ENCODE results near the gene PM20D1.
A peak's percentile ranks its signal among the peaks of the same experiment; 100 is the strongest.
"Not testable (repeated sequence)": the region's sequence is repeated elsewhere in the genome, so short reads cannot be mapped to it uniquely, and the experiment has no call there.

The PM20D1 gene

DNA sequence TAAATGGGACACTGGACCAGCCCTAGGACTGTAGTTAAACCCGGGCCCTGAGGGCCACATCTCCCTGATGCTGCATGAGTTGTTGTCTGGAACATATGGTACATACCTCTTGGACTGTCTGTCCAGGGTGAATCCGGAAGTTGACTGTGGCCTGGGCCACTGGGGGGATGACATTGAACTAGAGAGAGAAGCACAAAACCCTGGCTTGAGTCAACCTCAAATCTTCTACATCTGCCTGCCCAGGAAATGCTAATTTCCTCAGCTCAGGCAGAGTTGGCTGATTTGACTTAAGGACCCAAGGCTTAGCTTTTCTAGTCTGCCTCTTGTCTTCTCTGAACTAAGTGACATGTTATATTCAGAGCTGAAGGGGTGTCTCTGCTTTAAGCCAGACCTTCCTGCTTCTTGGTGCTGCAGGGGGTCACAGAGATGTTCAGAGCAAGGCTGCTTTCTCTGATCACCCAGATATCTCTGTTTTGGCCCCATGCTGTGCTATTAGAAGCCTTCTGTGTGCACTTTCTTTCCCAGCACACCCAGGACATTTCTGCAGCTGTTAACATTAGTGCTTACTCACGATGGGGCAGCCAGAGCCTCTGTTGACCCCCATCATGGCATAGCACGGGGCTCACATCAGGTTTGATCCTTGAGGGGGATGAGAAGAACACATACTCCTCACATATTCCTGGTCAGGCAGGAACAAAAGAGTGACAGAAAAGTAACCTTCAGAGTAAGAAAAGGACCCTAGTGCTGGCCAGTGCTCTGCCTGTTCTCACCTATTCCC is 9.6 kb downstream of the PM20D1 start:
- DNase-seq, result no peak

DNA sequence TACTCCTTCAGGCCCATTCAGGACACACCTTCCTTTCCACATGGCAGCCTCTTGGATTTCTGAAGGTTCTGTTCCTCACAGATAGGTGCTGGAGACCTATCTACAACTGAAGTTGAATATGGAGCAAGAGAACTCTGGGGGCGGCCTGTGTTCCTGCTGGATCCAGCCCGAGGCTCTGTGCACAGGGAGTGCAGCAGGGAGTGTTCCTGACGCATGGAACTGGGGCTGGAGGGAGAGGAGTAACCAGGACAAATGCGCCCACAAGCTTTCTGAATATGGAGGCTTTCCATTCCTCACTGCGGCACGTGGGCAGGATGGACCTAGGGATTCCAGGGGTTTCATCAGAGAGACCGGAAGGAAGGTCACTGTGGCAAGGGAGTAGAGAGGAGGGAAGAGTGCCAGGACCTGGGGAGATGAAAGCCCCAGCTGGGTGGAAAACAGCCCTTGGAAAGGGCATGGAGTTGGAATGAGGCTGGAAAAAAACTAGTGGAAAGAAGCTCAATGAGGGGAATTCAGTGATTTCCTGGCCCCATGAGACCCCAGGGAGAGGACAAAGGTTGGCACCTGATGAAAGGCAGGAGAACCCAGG is 12.5 kb downstream of the PM20D1 start:
- no peak for DNase-seq

DNA sequence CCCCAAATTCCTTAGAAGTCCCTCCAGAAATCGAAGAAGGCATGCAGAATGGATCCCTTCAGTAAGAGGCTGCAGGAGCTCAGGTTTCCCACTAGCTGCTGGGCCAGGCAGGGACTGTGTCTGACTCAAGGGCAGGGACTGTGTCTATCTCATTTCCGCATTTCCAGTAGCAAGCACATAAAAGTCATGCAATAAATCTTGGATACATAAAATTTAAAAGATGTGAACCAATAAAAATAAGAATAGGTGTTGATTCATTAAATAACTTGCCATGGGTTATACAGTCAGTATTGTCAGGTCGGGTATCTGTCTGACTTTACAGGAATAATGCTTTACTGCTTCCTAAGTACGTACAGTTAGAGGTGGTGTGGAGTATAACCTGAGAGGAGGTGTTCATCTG is 15.2 kb downstream of the PM20D1 start:
- DNase-seq, result no peak

DNA sequence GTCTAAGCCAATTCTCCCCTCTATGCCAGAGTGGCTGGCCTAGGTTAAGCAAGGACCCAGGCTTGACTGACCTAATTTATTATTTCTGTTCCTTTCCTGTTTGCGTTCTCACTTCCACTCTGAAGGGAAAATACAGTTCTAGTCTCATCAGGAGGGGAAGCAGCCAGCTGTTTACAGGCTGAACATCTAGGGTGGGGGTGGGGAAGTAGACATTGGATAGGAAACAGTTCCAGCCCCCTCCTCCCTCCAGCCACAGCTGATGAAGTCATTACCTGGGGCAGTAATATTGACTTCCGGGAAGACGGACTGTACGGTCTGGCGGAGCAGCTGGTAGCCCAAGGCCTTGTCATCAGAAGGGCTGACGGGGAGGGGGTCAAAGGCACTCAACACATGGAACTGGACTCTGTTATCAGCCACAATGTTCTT is 17.6 kb downstream of the PM20D1 start:
- no peak for DNase-seq

DNA sequence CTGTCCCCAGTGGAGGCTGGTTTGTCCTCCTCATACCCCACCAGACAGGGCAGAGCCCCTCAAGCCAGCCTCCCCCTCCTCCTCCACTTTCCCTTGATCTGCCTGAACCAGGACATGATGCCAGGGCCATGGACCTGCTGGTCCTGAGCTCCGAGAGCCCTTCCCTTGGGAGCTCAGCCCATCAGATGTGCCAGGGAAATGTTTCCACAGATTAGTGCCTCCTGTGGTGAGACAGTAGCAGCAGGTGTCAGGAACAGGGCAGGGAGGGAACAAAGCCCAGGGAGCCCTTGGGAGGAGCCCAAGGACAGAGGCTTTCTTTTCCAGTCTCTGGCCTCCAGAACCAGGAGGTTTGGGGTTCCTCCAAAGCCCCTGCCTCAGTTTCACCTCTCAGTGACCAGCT is 22.3 kb downstream of the PM20D1 start:
- DNase-seq, result no peak

DNA sequence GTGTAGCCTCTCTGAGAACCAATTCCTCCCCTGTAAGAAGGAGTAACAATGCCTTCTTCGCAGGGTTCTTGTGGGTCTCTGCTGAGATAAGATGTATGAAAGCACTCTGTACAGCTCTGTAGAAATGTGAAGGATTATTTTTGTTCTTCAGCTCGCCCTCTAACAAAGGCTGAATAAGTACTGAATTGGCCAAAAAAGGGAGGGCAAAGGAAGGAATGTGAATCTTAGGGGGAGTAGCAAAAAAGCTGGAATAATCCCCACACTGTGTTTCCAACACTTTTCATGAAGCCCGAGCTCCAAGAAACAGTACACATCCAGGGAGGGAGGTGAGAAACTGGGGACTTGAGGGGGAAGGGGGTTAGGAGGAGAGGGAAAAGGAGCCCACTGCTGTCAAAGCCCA is 22.9 kb downstream of the PM20D1 start:
- no peak for DNase-seq

DNA sequence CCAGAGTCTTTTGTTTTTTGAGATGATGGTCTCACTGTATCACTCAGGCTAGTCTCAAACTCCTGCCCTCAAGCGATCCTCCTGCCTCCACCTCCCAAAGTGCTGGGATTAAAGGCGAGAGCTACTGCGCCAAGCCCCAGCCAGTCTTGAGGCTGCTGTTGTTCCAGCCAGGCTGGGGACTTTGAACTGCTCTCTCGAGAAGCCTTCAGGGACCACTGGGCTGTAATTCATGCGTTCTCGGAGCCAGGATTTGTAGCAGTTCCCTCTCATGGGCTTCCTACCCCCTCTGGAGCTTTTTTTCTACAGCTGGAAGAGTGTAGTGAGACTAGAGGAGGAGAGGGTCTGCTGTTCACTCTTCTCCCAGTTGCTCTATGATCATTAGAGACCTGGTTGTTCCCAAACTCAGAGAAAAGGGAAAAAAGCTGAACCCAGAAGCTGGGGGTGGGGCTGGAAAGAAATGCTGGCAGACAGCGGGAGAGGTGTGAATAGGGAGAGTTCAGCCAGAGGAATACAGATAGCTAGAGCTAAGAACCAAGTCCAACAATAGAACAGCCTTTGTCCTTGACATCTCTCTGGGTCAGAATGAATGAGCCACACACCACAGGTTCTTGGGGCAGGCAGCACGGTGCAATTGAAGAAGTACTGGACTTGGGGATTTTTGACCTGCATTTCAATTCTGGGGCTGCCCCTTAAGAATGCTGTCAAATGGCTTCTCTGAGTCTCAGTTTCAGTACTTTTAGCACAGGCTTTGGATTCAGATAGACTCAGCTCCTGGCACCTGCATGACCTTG is 23.7 kb downstream of the PM20D1 start:
- DNase-seq, result no peak

DNA sequence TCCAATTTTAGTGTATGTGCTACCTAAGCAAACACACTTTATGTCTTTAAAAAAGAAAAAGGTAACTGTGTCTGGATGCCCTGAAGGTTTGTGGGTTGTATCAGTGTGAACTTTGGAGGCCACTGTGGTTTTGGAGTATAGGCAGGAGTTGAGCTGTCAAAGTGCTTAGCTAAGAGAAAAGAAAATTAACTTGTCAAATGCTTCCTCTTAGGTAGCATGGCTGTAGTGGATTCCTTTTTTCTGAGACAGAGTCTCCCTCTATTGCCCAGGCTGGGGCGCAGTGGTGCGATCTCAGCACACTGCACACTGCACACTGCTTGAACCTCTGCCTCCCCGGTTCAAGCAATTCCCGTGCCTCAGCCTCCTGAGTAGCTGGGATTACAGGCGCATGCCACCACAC is 25.8 kb downstream of the PM20D1 start:
- DNase-seq, result no peak

DNA sequence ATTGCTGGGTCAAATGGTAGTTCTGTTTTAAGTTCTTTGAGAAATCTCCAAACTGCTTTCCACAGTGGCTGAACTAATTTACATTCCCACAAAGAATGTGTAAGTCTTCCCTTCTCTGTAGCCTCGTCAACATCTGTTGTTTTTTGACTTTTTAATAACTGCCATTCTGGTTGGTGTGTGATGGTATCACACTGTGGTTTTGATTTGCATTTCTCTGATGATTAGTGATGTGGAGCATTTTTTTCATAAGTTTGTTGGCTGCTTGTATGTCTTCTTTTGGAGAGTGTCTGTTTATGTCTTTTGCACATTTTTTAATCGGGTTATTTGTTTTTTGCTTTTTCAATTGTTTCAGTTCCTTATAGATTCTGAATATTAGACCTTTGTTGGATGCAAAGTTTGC is 26.7 kb downstream of the PM20D1 start:
- not testable (repeated sequence) for DNase-seq

DNA sequence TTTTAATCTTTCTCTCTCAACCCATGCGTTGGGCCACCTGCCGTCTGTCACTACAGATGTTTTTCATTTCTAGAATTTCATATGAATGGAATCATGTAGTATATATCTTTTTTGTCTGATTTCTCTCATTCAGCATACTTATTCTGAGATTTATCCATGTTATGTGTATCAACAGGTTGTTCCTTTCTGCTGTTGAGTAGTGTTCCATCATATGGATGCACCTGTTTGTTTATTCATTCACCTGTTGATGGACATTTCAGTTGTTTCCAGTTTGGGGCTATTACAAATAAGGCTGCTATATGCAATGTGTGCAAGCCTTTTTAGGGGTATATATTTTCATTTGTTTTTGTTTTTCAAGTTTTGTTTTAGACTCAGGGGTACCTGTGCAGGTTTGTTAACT is 27.5 kb downstream of the PM20D1 start:
- DNase-seq, result no peak

DNA sequence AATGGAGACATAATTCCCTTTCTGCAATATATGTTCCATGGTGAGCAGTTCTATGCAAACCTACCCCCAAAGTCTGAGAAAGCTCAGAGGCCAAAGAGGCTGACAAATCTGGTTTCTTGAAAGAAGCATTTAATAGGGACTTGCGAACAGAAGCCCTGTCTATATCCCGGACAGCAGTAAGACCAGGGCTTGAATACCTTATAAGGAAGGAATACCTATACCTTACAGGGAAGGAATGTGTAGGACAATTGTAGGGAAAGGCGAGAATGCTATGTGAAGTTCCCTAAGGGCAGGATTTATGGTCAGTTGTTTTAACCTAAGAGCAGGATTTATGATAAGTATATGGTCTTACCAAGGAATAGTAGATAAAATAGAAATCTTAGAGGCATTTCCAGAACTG is 31.9 kb downstream of the PM20D1 start:
- no peak for DNase-seq

DNA sequence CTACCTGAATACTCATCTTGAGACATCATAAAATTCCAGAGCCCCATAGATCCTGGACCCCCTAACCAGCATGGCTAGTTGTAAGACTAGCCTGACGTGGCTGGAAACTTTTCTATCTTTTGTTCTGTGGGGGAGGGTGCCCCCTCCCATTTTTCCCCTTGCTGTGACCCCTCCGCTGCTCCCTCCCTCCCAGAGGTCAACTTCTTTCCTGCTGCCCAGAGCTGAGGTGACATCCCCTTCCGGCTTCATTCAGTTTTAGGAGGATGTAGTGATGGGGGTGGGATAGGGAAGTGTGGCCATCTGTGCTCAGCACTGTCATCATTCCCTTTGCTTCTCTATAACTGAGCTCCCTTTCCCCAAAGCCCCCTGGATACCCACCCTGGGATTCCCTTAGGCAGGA is 32.6 kb downstream of the PM20D1 start:
- no peak for DNase-seq

DNA sequence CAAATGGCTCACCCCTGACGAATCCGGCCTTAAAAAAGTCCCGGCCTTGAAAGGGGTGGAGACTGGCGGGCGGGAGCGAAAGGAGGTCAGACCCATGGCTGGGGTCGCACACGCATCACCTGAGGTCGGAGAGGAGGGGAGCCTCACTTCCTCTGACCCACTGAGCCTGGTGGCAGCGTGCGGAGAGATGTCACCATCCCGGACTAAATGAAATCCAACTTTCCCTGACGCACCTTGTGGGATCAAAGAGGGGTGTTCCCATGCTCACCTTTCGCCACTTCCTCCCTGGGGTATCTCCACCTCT is 36.2 kb downstream of the PM20D1 start:
- DNase-seq, result no peak

DNA sequence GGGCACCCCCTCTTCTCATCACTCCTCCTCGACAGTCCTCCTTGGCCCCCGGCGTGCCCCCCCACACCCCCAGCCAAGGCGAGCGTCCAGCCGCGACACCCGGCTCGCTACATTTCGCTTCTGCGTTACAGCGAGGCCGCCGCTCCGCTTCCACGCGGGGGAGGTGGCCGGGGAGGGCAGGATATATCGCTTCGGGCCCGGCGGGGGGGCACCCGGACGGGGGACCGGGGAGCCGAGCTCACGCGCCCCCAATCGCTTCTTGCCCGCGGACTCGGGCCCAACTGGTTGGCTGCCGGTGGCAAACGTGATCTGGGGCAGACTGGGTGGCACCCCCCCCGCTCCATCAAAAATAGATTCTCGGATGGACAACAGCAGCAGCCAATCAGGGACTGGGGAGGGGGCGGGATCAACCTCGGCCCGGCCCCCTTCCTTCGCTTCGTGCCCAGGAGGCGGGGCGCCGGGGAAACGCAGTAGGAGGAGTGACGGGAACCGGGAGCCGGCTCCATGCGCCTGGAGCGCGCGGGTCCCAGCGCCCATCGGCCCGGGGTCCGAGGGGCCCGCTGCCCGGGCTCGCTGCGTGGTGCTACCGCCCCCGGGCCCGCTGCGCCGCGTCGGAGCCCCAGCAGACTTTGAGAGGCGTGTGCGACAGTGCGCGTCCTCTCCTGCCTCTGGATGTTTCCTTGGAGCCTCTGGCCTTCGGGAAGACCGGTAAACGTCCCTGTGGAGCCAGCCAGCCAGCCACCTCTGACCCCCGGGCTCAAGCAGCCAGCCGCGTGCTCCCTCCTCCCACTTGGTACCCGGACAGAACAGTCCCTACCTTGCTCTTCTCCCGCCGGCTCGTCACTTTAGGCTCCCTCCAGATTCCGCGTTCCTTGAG is 36.8 kb downstream of the PM20D1 start, which contains the start of gene SLC41A1:
TSS of gene SLC41A1 (minus strand) at position 321 of the 877 bp plus-strand sequence. CDS start 2,757 bp downstream, outside the sequence.
- peak; percentile 85 for DNase-seq

DNA sequence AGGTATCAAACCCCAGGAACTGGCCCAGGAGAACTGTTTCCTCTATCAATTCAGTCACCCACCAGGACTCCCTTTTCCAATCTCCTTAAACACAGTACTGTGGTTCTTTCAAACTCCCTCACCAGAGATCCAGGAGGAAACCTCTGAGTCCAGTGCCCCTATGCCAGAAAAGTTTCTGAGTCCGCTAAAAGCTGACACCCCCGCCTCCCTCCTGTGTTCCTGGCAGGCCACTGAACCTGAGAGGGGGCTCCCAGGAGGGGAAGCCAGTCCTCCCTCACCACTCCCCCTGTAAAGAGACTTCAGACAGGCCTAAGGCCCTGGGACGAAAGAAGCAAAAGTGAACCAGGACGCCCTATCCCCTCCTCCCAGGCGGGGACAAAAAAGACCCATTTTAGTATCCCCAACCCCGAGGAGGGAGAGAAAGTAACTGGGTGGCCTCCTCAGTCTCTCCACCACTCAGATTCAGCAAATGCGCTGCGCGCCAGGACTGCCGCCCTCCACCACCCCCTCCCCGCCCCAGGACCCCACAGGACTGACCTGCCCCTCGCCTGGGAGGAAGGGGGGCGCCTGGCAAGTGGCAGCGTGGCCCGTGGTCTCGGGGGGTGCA is 37.6 kb downstream of the PM20D1 start:
- DNase-seq, result peak; percentile 9

DNA sequence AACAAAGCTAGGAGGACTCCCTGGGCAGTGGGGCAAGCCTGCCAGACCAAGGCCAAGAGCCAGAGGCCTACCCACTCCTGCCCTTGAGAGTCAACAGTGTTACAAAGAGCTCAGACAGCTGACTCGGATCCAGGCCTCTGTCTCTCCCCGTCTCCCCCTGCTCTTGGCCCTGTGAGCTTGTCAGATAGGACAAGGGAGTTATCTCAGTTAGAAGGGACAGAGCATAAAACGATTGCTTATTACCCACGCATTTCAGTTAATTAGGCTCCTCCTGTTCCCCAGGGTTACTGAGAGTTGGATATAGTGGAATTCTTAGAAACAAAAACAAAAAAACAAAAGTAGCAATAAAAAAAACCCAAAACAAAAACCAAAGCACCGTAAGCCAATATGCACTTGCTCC is 38.3 kb downstream of the PM20D1 start:
- DNase-seq, result no peak

DNA sequence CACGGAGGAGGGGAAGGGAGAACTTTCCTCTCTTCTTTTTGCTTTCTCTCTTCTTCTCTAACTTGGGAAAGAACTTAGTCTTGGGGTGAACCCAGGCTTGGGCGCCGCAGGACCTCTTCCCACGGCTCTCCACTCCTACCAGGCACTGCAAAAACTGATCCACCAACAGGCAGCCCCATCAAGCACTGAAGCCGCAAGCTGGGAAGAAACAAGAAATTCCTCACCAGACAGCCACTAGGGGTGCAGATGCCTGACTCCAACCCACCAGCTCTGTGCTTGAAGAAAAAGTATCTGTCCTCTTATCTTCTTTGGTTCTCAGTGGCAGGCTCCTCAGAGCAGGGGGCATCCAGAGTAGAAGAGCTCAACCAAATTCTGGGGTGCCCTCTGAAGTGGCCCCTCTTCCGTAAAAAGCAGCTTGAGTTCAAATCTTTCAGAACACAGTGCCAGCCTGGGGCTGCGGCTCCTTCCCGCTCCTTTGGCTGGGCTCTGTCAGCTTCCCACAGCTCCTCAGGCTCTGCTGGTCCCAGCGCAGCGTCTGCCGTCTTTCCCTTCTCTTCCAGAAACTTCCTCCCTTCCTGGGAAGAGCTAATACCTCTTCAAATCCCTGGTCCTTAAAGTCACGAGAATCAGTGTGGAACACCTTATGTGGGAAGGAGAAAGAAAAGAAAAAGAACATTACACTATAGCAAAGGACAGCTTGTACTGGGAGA is 39.3 kb downstream of the PM20D1 start:
- DNase-seq, result no peak

DNA sequence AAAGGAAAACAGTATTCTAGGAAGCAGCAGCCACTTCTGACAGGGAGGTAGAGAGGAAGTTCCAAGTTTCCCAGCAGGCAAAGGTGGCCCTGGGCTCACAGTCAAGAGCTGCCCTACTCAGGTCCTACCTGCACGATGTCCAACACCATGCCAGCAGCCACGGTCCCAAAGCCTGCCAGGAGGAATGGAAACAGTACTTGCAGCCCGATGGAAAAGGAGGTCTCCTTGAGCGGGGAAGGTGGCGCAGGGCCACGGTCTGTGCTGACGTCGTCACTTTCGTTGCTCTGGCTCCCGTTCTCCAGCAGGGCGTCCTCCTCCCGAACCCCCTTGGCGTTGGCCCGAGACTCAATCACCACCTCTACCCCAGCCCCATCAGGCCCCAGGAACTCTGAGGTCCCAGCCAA is 40.0 kb downstream of the PM20D1 start:
- DNase-seq, result no peak

DNA sequence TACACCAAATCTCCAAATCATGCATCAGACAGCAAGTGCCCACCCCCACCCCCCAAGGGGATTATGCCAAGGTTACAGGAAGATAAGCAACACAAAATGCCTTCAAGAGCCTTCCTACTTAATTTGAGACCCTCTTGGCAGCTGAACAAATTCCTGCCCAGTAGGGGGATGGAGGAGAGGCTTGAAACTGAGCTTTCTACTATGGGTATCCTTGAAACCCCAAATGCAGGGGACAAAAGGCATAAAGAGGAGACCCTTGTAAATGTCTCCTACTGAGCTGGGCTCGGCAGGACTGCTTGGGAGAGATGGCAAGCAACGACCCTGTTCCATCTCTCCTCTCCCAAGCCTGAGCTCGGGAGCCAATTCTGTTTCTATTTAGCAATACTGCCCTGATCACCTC is 40.5 kb downstream of the PM20D1 start:
- no peak for DNase-seq

DNA sequence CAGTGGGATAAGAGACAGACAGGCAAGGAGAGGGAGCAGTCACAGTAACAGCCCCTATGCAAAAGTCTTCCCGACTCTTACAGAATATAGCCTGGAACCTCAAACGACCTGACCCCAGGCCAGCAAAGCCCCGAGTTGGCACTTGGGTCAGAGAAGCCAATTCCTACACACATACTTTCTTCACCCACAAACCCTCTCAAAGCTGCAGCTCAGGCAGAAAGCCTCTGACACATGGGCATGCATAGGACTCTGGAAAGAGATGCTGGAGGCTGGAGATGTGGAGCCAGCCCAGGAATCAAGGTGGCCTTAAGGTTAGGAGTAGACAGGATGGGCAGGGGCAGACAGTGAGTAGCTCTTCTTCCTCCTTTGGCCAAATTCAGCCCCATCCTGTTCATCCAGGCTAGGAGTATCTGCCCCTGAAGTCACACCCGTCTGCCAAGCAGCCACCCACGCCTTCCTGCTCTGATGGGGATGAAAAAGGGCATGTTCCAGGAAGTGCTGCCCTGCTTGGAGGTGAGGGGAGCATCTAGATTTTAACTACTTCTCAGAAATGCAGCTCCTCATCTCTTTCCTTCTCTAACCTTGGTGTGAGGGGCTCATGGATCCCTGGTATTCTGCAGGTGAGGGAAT is 44.7 kb downstream of the PM20D1 start:
- DNase-seq, result no peak

DNA sequence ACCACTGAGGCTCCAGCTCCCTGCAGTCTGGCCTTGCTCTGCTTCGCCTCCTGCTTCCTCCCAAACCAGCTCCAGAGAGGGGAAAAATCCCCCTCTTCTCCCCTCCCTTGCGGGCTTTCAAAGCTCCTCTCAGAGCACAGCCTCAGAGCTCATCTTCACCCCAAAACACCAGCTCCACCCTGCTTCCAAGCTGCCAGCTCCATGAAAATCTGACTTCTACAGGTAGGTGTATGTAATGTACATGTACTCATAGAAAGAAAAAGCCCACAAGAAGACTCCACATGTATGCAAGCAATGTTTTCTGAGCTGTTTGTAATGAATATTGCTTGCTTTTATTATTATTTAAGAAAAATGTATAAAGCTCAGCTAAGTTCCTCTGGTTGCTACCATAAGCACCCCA is 45.3 kb downstream of the PM20D1 start:
- no peak for DNase-seq

DNA sequence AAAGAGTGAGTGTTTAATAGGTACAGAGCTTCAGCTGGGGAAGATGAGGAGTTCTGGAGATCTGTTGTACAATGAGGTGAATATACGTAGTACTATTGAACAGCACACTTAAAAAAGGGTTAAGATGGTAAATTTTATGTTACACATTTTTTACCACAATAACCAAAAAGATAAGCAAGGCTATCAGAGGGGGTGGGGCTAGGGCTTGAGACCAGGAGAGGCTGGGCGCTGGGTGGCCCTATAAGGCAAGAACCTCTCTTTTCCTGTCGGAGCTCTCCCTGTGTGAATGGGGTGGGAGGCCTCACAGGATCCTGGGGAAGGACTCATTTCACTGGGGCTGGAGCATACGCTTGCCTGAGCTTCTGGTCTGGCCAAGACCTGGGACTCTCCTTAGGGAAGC is 45.9 kb downstream of the PM20D1 start:
- no peak for DNase-seq

Measured in HCEC 1CT (cell line).